Esophagus squamous epithelium (tissue), 4 donors: ENCODE results near the gene SLC34A2.

Experiments
- POLR2A ChIP-seq, 4 donors: fragments of 450-650 bp; IDR thresholded peaks; one replicate each; pipeline ENCODE4 v1.6.1; 2017; ENCODE audit warnings: antibody characterized with exemption in 4 of 4, mild to moderate bottlenecking in 4 of 4, moderate library complexity in 3 of 4
- TF ChIP-seq, protein P1 (sequence below), 6 experiments: fragments of 450-650 bp in 4 of 6; fragments of 200-600 bp in 2 of 6; sonication (generic) in 2 of 6; IDR thresholded peaks; one replicate each; pipeline ENCODE4 v1.5.1; 2016 to 2019; ENCODE audit warnings: antibody characterized with exemption in 6 of 6, mild to moderate bottlenecking in 4 of 6, moderate library complexity in 4 of 6

DNA sequence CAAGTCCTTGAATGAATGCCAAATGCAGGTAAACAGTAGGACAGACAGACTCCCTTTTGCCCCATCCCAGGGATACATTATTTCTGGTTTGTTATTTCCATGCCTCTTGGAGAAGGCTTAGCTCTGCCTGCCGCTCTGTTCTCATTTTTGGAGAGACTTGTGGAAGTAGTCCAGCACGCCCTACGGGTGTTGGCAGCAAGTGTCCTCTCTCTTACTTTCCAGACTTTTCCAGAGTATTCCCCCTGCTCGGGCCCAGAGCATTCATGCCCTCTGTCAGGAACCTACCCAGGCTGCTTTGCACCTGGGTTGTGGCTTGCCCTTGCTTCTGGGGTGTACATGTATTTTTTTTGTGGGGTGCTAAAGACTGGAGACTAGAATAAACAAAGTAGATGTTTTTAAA, 15.3 kb downstream of the SLC34A2 start:
- TF ChIP-seq, protein P1, sequence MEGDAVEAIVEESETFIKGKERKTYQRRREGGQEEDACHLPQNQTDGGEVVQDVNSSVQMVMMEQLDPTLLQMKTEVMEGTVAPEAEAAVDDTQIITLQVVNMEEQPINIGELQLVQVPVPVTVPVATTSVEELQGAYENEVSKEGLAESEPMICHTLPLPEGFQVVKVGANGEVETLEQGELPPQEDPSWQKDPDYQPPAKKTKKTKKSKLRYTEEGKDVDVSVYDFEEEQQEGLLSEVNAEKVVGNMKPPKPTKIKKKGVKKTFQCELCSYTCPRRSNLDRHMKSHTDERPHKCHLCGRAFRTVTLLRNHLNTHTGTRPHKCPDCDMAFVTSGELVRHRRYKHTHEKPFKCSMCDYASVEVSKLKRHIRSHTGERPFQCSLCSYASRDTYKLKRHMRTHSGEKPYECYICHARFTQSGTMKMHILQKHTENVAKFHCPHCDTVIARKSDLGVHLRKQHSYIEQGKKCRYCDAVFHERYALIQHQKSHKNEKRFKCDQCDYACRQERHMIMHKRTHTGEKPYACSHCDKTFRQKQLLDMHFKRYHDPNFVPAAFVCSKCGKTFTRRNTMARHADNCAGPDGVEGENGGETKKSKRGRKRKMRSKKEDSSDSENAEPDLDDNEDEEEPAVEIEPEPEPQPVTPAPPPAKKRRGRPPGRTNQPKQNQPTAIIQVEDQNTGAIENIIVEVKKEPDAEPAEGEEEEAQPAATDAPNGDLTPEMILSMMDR (IDR thresholded peaks at IDR 0.05): no peak
- TF ChIP-seq POLR2A (IDR thresholded peaks at IDR 0.05): no peak
